Measurements from ENCODE around the gene TMEM114.

DNA sequence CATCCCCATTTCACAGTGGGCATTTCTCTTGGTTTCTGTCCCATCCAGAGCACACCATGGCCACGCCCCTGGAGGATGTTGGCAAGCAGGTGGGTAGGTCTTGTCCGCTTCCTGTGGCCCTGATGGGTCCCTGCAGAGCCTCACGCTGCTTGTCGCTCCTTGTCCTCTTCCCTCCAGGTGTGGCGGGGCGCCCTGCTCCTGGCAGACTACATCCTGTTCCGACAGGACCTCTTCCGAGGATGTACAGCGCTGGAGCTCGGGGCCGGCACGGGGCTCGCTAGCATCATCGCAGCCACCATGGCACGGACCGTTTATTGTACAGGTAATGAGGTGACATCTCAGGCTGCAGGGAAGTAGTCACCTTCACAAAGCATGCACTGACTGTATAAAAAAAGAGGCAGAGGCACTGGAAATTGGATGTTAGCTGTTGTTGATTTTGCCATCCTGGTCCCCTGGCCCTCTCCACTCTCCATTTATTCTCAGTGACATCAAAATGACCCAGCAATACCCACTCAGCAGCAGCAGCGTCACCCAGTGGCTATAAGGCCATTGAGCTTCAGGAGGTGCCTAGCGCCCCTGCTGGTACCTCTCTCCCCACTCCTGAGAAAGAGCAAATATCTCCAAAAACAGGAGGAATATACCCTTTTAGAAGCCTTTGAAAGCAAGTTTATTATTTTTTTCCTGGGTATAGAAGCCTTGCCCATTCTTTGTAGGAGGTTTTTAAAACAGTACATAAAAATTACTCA, 44.9 kb upstream of the TMEM114 start:
- TF ChIP-seq, protein P1, sequence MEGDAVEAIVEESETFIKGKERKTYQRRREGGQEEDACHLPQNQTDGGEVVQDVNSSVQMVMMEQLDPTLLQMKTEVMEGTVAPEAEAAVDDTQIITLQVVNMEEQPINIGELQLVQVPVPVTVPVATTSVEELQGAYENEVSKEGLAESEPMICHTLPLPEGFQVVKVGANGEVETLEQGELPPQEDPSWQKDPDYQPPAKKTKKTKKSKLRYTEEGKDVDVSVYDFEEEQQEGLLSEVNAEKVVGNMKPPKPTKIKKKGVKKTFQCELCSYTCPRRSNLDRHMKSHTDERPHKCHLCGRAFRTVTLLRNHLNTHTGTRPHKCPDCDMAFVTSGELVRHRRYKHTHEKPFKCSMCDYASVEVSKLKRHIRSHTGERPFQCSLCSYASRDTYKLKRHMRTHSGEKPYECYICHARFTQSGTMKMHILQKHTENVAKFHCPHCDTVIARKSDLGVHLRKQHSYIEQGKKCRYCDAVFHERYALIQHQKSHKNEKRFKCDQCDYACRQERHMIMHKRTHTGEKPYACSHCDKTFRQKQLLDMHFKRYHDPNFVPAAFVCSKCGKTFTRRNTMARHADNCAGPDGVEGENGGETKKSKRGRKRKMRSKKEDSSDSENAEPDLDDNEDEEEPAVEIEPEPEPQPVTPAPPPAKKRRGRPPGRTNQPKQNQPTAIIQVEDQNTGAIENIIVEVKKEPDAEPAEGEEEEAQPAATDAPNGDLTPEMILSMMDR (IDR thresholded peaks at IDR 0.05), result no peak
- no peak for TF ChIP-seq POLR2A (IDR thresholded peaks at IDR 0.05)
